SU-DHL-6 (cell line): ENCODE results near the gene CDKAL1.

Experiments used
- CTCF ChIP-seq: fragments of 200-600 bp; sonication (generic); IDR thresholded peaks from one replicate; pipeline ENCODE4 v1.5.1; 2017; ENCODE audit warnings: antibody characterized with exemption, mild to moderate bottlenecking, low read length, moderate library complexity; ENCODE audit not compliant: insufficient read depth, poor library complexity, severe bottlenecking
- EZH2phosphoT487 ChIP-seq: fragments of 200-600 bp; sonication (generic), shearing (Covaris generic); conservative IDR thresholded peaks from 2 replicates; pipeline ENCODE4 v1.6.1; 2018; ENCODE audit warnings: mild to moderate bottlenecking, antibody characterized with exemption, low read length, moderate library complexity, mixed read lengths

GRCh38 chr6:20891161-20891560 is 356.9 kb downstream of the CDKAL1 start:
- no peak for TF ChIP-seq CTCF
- TF ChIP-seq EZH2phosphoT487, result no peak
